HepG2 (cell line): ENCODE results near the gene PSKH1. TPM values are rescaled to one million over a fixed set of nuclear protein-coding genes. Genes with fewer than 3 reads are reported as not detected.

Source experiments
- CAMTA2 ChIP-seq: sonication (generic); formaldehyde crosslinking; IDR thresholded peaks from 2 replicates; pipeline ENCODE4 v1.4.0; 2020; ENCODE audit warnings: mild to moderate bottlenecking, missing genetic modification reagents, borderline replicate concordance
- KAT2B ChIP-seq: fragments of 150-350 bp; IDR thresholded peaks from 2 replicates; pipeline ENCODE4 v1.6.1; 2014; ENCODE audit warnings: low read depth, low read length, borderline replicate concordance
- POLR2AphosphoS2 ChIP-seq: IDR thresholded peaks from 2 replicates; pipeline ENCODE4 v1.6.1; 2011; ENCODE audit warnings: low read depth, low read length, improper control_type of control experiment
- SIN3B ChIP-seq: fragments of 150-350 bp; IDR thresholded peaks from 2 replicates; pipeline ENCODE4 v1.6.1; 2014; ENCODE audit warnings: low read length
- STAT5B ChIP-seq: sonication (generic); formaldehyde crosslinking; IDR thresholded peaks from 2 replicates; pipeline ENCODE4 v1.4.0; 2020; ENCODE audit warnings: missing genetic modification reagents
- ZFP90 ChIP-seq: sonication (generic); formaldehyde crosslinking; IDR thresholded peaks from 2 replicates; pipeline ENCODE4 v1.8.0; 2022; ENCODE audit warnings: missing genetic modification reagents, mild to moderate bottlenecking, inconsistent platforms, borderline replicate concordance
- ZNF788 ChIP-seq: sonication (generic); formaldehyde crosslinking; IDR thresholded peaks from 2 replicates; pipeline ENCODE4 v1.5.0; 2020; ENCODE audit warnings: mild to moderate bottlenecking, missing genetic modification reagents, borderline replicate concordance
- polyA plus RNA-seq, 8 experiments: library from polyadenylated mRNA; depleted of rRNA in 3 of 8; stranded (reverse) in 7 of 8; unstranded in 1 of 8; fragments of >200 nt; fragmentation: Illumina TruSeq in 4 of 8; extraction: Trizol in 4 of 8; gene quantifications; 2 replicates each; pipeline versions ENCODE4 v1.2.1 to v1.2.3, GENCODE V29; 2011 to 2016; ENCODE audit warnings: low read depth in 4 of 8, missing spikeins in 1 of 8, mixed read lengths in 1 of 8; ENCODE audit not compliant: insufficient read depth in 1 of 8
- total RNA-seq, 5 experiments: library from RNA; depleted of rRNA; stranded (reverse); fragments of >200 nt; fragmentation: Illumina TruSeq; extraction: Trizol; gene quantifications; 2 replicates each; pipeline ENCODE4 v1.2.3, GENCODE V29; 2016; ENCODE audit warnings: low read depth in 1 of 5
- TF ChIP-seq, protein P1 (sequence below): sonication (generic); formaldehyde crosslinking; IDR thresholded peaks from 2 replicates; pipeline ENCODE4 v1.4.0; 2020; ENCODE audit warnings: missing genetic modification reagents
- TF ChIP-seq, protein P2 (sequence below): sonication (generic); formaldehyde crosslinking; IDR thresholded peaks from 2 replicates; pipeline ENCODE4 v1.5.0; 2020; ENCODE audit warnings: mild to moderate bottlenecking, missing genetic modification reagents, borderline replicate concordance
- TF ChIP-seq, protein P3 (sequence below): IDR thresholded peaks from 2 replicates; pipeline ENCODE4 v1.6.1; 2018; ENCODE audit warnings: missing genetic modification reagents, mild to moderate bottlenecking, missing compliant biosample characterization
- TF ChIP-seq, protein P4 (sequence below): sonication (generic); formaldehyde crosslinking; IDR thresholded peaks from 2 replicates; pipeline ENCODE4 v1.5.0; 2020; ENCODE audit warnings: mild to moderate bottlenecking, missing genetic modification reagents, borderline replicate concordance

The PSKH1 gene
- total and polyA plus RNA-seq, 2 of the 13 experiments (the other 11 are each of a cell fraction or from before 2014, with no cell fraction given) = 8.4 to 19.1 TPM

DNA sequence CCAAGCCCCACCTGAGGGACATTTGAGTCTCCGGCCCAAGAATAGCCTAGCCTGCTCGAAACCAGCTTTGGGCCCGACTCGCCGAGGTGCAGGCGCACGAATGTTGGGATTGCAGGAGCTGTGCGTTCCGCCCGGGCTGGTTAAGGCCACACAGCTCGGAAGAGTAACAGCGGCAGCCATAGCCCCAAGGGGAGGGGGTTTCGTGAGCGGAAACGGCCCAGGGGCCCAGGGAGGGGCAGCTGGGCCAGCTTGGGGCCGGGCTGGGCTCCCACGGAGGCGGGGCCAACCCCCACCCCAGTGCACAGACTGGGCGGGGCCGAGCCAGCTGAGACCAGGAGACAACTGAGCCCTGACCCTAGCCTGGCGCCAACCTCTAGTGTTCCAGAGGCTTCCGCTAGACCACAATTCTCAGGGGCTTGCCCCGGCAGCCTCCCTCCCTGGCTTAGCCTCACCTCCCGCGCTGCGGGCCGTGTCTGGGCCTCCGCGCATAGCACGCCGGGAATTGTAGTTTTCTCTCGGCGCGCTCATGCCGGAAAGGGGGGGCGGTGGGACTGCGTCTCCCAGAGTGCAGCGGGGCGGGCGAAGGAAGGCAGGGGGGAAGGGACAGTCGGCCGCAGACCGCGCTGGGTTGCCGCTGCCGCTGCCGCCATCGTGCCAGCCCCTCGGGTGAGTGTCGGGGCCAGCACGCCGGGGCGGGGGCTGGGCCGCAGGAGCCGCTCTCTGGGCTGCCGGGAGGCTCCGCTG, 46.6 kb upstream of the PSKH1 start, which contains the start of gene NUTF2 (continued):
- TF ChIP-seq, protein P1, sequence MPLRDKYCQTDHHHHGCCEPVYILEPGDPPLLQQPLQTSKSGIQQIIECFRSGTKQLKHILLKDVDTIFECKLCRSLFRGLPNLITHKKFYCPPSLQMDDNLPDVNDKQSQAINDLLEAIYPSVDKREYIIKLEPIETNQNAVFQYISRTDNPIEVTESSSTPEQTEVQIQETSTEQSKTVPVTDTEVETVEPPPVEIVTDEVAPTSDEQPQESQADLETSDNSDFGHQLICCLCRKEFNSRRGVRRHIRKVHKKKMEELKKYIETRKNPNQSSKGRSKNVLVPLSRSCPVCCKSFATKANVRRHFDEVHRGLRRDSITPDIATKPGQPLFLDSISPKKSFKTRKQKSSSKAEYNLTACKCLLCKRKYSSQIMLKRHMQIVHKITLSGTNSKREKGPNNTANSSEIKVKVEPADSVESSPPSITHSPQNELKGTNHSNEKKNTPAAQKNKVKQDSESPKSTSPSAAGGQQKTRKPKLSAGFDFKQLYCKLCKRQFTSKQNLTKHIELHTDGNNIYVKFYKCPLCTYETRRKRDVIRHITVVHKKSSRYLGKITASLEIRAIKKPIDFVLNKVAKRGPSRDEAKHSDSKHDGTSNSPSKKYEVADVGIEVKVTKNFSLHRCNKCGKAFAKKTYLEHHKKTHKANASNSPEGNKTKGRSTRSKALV (CRISPR knock-in tag) = peak; percentile 13; the same call in 1 of the 2 replicates
- TF ChIP-seq POLR2AphosphoS2 (no peak), ZNF788 (CRISPR knock-in tag) (peak; percentile 96), SIN3B (peak; percentile 60; the same call in 1 of the 2 replicates), CAMTA2 (CRISPR knock-in tag) (peak; percentile 51; the same call in 1 of the 2 replicates), KAT2B (no peak), ZFP90 (CRISPR knock-in tag) (no peak; the same call in 1 of the 2 replicates), STAT5B (CRISPR knock-in tag) (no peak; the same call in 1 of the 2 replicates)
- TF ChIP-seq, protein P2, sequence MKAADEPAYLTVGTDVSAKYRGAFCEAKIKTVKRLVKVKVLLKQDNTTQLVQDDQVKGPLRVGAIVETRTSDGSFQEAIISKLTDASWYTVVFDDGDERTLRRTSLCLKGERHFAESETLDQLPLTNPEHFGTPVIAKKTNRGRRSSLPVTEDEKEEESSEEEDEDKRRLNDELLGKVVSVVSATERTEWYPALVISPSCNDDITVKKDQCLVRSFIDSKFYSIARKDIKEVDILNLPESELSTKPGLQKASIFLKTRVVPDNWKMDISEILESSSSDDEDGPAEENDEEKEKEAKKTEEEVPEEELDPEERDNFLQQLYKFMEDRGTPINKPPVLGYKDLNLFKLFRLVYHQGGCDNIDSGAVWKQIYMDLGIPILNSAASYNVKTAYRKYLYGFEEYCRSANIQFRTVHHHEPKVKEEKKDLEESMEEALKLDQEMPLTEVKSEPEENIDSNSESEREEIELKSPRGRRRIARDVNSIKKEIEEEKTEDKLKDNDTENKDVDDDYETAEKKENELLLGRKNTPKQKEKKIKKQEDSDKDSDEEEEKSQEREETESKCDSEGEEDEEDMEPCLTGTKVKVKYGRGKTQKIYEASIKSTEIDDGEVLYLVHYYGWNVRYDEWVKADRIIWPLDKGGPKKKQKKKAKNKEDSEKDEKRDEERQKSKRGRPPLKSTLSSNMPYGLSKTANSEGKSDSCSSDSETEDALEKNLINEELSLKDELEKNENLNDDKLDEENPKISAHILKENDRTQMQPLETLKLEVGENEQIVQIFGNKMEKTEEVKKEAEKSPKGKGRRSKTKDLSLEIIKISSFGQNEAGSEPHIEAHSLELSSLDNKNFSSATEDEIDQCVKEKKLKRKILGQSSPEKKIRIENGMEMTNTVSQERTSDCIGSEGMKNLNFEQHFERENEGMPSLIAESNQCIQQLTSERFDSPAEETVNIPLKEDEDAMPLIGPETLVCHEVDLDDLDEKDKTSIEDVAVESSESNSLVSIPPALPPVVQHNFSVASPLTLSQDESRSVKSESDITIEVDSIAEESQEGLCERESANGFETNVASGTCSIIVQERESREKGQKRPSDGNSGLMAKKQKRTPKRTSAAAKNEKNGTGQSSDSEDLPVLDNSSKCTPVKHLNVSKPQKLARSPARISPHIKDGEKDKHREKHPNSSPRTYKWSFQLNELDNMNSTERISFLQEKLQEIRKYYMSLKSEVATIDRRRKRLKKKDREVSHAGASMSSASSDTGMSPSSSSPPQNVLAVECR (CRISPR knock-in tag) = peak; percentile 94
- TF ChIP-seq, protein P3, sequence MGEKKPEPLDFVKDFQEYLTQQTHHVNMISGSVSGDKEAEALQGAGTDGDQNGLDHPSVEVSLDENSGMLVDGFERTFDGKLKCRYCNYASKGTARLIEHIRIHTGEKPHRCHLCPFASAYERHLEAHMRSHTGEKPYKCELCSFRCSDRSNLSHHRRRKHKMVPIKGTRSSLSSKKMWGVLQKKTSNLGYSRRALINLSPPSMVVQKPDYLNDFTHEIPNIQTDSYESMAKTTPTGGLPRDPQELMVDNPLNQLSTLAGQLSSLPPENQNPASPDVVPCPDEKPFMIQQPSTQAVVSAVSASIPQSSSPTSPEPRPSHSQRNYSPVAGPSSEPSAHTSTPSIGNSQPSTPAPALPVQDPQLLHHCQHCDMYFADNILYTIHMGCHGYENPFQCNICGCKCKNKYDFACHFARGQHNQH (CRISPR knock-in tag) = peak; percentile 70; the same call in 1 of the 2 replicates
- TF ChIP-seq, protein P4, sequence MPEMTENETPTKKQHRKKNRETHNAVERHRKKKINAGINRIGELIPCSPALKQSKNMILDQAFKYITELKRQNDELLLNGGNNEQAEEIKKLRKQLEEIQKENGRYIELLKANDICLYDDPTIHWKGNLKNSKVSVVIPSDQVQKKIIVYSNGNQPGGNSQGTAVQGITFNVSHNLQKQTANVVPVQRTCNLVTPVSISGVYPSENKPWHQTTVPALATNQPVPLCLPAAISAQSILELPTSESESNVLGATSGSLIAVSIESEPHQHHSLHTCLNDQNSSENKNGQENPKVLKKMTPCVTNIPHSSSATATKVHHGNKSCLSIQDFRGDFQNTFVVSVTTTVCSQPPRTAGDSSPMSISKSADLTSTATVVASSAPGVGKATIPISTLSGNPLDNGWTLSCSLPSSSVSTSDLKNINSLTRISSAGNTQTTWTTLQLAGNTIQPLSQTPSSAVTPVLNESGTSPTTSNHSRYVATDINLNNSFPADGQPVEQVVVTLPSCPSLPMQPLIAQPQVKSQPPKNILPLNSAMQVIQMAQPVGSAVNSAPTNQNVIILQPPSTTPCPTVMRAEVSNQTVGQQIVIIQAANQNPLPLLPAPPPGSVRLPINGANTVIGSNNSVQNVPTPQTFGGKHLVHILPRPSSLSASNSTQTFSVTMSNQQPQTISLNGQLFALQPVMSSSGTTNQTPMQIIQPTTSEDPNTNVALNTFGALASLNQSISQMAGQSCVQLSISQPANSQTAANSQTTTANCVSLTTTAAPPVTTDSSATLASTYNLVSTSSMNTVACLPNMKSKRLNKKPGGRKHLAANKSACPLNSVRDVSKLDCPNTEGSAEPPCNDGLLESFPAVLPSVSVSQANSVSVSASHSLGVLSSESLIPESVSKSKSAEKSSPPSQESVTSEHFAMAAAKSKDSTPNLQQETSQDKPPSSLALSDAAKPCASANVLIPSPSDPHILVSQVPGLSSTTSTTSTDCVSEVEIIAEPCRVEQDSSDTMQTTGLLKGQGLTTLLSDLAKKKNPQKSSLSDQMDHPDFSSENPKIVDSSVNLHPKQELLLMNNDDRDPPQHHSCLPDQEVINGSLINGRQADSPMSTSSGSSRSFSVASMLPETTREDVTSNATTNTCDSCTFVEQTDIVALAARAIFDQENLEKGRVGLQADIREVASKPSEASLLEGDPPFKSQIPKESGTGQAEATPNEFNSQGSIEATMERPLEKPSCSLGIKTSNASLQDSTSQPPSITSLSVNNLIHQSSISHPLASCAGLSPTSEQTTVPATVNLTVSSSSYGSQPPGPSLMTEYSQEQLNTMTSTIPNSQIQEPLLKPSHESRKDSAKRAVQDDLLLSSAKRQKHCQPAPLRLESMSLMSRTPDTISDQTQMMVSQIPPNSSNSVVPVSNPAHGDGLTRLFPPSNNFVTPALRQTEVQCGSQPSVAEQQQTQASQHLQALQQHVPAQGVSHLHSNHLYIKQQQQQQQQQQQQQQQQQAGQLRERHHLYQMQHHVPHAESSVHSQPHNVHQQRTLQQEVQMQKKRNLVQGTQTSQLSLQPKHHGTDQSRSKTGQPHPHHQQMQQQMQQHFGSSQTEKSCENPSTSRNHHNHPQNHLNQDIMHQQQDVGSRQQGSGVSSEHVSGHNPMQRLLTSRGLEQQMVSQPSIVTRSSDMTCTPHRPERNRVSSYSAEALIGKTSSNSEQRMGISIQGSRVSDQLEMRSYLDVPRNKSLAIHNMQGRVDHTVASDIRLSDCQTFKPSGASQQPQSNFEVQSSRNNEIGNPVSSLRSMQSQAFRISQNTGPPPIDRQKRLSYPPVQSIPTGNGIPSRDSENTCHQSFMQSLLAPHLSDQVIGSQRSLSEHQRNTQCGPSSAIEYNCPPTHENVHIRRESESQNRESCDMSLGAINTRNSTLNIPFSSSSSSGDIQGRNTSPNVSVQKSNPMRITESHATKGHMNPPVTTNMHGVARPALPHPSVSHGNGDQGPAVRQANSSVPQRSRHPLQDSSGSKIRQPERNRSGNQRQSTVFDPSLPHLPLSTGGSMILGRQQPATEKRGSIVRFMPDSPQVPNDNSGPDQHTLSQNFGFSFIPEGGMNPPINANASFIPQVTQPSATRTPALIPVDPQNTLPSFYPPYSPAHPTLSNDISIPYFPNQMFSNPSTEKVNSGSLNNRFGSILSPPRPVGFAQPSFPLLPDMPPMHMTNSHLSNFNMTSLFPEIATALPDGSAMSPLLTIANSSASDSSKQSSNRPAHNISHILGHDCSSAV (CRISPR knock-in tag) = no peak
